Endothelial cell (in vitro differentiated cells): ENCODE measurements around the gene KIF19. TPM values are rescaled to one million over a fixed set of nuclear protein-coding genes. Genes with fewer than 3 reads are reported as not detected.

ENCODE experiments used
- DNase-seq: peaks from one replicate; pipeline ENCODE4 v3.0.0; 2021; ENCODE audit warnings: low spot score
- H3K27ac Mint-ChIP-seq: one replicate; pipeline ENCODE4 v1.8.0; 2021; ENCODE audit warnings: mixed read lengths, inconsistent platforms; ENCODE audit not compliant: unreplicated experiment
- H3K27me3 Mint-ChIP-seq: one replicate; pipeline ENCODE4 v1.8.0; 2021; ENCODE audit warnings: mild to moderate bottlenecking, moderate library complexity, mixed read lengths, inconsistent platforms; ENCODE audit not compliant: unreplicated experiment
- H3K36me3 Mint-ChIP-seq: one replicate; pipeline ENCODE4 v1.8.0; 2021; ENCODE audit warnings: mild to moderate bottlenecking, low read depth, mixed read lengths, inconsistent platforms; ENCODE audit not compliant: unreplicated experiment
- H3K4me1 Mint-ChIP-seq: one replicate; pipeline ENCODE4 v1.8.0; 2021; ENCODE audit warnings: mild to moderate bottlenecking, mixed read lengths, inconsistent platforms; ENCODE audit not compliant: unreplicated experiment
- H3K4me3 Mint-ChIP-seq: one replicate; pipeline ENCODE4 v1.8.0; 2021; ENCODE audit warnings: mild to moderate bottlenecking, mixed read lengths, inconsistent platforms; ENCODE audit not compliant: unreplicated experiment
- H3K9me3 Mint-ChIP-seq: one replicate; pipeline ENCODE4 v1.8.0; 2021; ENCODE audit warnings: mixed read lengths, inconsistent platforms; ENCODE audit not compliant: unreplicated experiment
- CTCF ChIP-seq: fragments of 200-600 bp; sonication (generic); IDR thresholded peaks from one replicate; pipeline ENCODE4 v1.5.0; 2021; ENCODE audit warnings: antibody characterized with exemption; ENCODE audit not compliant: unreplicated experiment
- total RNA-seq: library from RNA; stranded (reverse); fragmentation: NEBNext Ultra II Directional; extraction: Animal tissue kit (Norgen Biotek cat#: 25700); gene quantifications from one replicate; pipeline ENCODE4 v1.2.1, GENCODE V29; 2021; ENCODE audit not compliant: unreplicated experiment

The KIF19 gene
- total RNA-seq, 1 donor from 2014 or later: 48.1 TPM

- peak; percentile 69 for TF ChIP-seq CTCF
Observed at GRCh38 chr17:74361230-74362068, 35.4 kb downstream of the KIF19 start, which contains the start of gene BTBD17. BTBD17 (minus strand) TSS chr17:74361868; CDS start chr17:74361819, 49 bp downstream.

GRCh38 chr17:74362069-74362405 lies 36.0 kb downstream of the KIF19 start:
- no peak for DNase-seq
- Mint-ChIP-seq H3K36me3 (peaks cover 5% of the 10 kb centered on the region), H3K4me1 (peaks cover 16% of the 10 kb centered on the region), H3K4me3 (no peak overlapping the region), H3K27me3 (peaks cover 20% of the 10 kb centered on the region), H3K9me3 (no peaks in the 10 kb centered on the region), H3K27ac (no peak overlapping the region)
- TF ChIP-seq CTCF: no peak

More at GRCh38 chr17:74361230-74362068, 35.4 kb downstream of the KIF19 start, which contains the start of gene BTBD17:
- Mint-ChIP-seq H3K36me3 (peaks cover 5% of the 10 kb centered on the region), H3K4me3 (peak within 1 kb of the TSS; percentile 51), H3K9me3 (no peaks in the 10 kb centered on the region), H3K4me1 (peaks cover 16% of the 10 kb centered on the region), H3K27ac (peak within 1 kb of the TSS; percentile 42), H3K27me3 (peaks cover 20% of the 10 kb centered on the region)
- peak; percentile 81 for DNase-seq

DNA sequence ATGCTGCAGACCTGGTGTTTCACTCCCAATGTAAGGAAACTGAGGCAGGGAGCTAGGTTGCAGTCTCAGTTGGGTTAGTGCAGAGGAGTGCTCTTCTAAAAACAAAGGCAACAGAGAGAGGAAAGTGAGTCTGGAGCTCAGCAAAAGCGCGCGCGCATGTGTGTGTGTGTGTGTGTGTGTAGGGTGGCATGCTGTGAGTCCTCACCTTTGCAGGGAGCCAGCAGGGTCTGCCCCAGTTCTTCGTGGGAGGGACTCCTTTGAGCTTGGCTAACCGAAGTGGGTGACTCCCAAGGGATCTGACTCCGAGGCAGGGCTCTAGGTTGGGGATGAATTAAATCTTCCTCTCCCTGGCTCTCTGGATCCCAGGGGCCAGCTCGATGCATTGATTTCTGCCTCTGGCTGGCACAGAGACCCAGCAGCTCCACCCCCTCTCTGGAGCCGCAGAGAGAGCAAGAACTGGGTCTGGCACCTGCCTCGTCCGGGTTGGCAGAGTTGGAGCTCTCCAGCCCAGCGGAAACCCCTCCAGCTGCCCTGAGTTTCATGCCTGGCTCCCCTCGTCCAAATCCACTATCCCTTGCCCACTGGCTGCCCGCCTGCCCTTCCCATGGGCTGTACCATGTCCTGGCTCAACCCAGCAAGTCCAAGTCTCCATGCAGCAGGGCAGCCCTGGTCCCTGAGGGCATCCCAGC lies 36.9 kb downstream of the KIF19 start:
- TF ChIP-seq CTCF: no peak
- peaks cover 14% of the 10 kb centered on the region for H3K4me1 Mint-ChIP-seq
- H3K27me3 Mint-ChIP-seq: peaks cover 18% of the 10 kb centered on the region
- no peak overlapping the region for H3K27ac Mint-ChIP-seq
- H3K9me3 Mint-ChIP-seq: no peaks in the 10 kb centered on the region
- peaks cover 5% of the 10 kb centered on the region for H3K36me3 Mint-ChIP-seq
- H3K4me3 Mint-ChIP-seq: no peak overlapping the region
- no peak for DNase-seq

GRCh38 chr17:74367206-74367605 lies 41.2 kb downstream of the KIF19 start, which contains the start of gene GPR142:
GPR142 (plus strand) TSS chr17:74367506; CDS start chr17:74369541, 2,035 bp downstream.
- no peak for TF ChIP-seq CTCF
- Mint-ChIP-seq H3K36me3 (no peaks in the 10 kb centered on the region), H3K27ac (no peak within 1 kb of the TSS), H3K9me3 (no peaks in the 10 kb centered on the region), H3K4me1 (no peaks in the 10 kb centered on the region), H3K4me3 (no peak within 1 kb of the TSS), H3K27me3 (peaks cover 13% of the 10 kb centered on the region)
- DNase-seq: no peak
